ENCODE data around the gene MAPK1. TPM values are rescaled to one million over a fixed set of nuclear protein-coding genes. Genes with fewer than 3 reads are reported as not detected.
"Not testable (repeated sequence)": the region's sequence is repeated elsewhere in the genome, so short reads cannot be mapped to it uniquely, and the experiment has no call there.

MAPK1 gene
- total and polyA plus RNA-seq, 11 donors = 8.0 to 140 (median 105) TPM

DNA sequence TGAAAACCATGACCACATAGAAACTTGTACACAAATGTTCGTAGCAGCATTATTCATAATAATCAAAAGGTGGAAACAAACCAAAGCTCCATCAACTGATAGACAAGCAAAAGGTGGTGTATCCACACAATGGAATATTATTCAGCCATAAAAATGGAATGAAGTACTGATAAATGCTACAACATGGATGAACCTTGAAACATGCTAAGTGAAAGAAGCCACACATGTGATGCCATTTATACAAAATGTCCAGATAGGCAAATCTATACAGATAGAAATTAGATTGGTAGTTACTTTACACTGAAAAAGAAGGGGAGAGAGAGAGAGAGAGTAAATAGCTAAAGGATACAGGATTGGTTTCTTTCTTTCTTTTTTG lies 27.7 kb downstream of the MAPK1 start:
- intact Hi-C loops (cut with DNase I) = no loop called here
- 93 to 98% (median 97%) methylated on average over 1 of the region's 1 CpG for WGBS, 4 donors

DNA sequence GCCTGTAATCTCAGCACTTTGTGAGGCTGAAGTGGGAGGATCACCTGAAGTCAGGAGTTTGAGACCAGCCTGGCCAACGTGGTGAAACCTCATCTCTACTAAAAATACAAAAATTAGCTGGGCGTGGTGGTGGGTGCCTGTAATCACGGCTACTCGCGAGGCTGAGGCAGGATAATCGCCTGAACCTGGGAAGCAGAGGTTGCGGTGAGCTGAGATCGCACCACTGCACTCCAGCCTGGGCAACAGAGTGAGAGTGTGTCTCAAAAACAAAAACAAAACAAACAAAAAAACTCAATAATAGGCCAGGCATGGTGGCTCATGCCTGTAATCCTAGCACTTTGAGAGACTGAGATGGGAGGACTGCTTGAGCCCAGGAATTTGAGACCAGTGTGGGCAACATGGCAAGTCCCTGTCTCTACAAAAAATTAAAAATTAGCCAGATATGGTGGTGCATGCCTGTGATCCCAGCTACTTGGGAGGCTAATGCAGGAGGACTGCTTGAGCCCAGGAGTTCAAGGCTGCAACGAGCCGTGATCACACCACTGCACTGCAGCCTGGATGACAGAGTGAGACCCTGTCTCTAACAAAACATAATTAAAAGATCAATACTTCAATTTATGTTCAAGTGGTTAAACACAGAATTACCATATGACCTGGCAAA lies 28.2 kb downstream of the MAPK1 start:
- H3K9me3 ChIP-seq; H3K36me3 ChIP-seq; ATAC-seq; DNase-seq; intact Hi-C loops (cut with DNase I); H3K27me3 ChIP-seq; H3K4me3 ChIP-seq: not testable (repeated sequence)
- H3K4me1 ChIP-seq = peaks cover 12 to 64% (median 47%) of the 10 kb centered on the region in 12 donors
- peak overlapping the region in 2 of 12 donors; percentile 86 to 89 for H3K27ac ChIP-seq
- WGBS, 4 donors = 84 to 90% (median 89%) methylated on average over 10 of the region's 10 CpGs

More for the DNA sequence above, 27.7 kb downstream of the MAPK1 start:
- peaks cover 0 to 4% (median 0%) of the 10 kb centered on the region in 9 donors for H3K36me3 ChIP-seq
- TF ChIP-seq POLR2A (IDR thresholded peaks at IDR 0.05) = no peak
- TF ChIP-seq, protein P1, sequence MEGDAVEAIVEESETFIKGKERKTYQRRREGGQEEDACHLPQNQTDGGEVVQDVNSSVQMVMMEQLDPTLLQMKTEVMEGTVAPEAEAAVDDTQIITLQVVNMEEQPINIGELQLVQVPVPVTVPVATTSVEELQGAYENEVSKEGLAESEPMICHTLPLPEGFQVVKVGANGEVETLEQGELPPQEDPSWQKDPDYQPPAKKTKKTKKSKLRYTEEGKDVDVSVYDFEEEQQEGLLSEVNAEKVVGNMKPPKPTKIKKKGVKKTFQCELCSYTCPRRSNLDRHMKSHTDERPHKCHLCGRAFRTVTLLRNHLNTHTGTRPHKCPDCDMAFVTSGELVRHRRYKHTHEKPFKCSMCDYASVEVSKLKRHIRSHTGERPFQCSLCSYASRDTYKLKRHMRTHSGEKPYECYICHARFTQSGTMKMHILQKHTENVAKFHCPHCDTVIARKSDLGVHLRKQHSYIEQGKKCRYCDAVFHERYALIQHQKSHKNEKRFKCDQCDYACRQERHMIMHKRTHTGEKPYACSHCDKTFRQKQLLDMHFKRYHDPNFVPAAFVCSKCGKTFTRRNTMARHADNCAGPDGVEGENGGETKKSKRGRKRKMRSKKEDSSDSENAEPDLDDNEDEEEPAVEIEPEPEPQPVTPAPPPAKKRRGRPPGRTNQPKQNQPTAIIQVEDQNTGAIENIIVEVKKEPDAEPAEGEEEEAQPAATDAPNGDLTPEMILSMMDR (IDR thresholded peaks at IDR 0.05) = no peak
- DNase-seq (no peak), ATAC-seq (no peak)
- H3K9me3 ChIP-seq = no peaks in the 10 kb centered on the region
- peaks cover 12 to 67% (median 45%) of the 10 kb centered on the region in 12 donors for H3K4me1 ChIP-seq
- H3K27ac ChIP-seq = no peak overlapping the region
- no peaks in the 10 kb centered on the region for H3K27me3 ChIP-seq
- no peak overlapping the region for H3K4me3 ChIP-seq

DNA sequence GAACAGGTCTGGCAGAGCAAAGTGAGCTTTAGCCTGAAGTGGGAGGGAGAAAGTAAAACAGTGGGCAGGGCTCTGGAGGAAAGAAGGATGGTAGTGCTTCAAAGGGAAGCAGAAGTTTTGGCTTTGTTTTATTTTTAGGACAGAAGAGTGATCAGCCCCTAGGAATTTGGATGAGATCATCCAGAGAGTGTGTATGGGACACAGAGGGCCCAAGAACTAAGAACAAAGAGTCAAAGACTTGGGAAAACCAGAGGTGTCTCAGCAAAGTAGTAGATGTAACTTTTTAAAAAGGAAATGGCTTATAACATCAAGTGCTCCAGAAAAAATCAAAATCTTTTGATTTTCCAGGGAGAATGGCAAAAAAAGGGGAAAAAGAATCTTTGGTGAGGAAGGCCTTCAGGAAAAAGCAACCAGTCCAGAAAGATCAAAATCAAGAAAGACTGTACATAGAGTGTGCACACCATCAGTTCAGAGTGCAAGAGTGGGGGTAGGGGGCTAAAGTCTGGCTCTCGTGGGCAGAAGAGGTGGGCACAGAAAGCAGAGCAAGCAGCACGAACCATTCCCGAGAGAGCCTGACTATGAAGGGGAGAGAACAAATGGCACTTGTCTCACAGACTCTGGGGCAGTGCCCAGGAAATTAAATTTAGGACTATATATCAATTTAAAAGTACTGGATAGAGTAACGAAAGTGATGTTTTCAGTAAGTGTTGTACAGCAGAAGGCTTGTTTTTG lies 30.0 kb downstream of the MAPK1 start:
- intact Hi-C loops (cut with DNase I) = no loop called here
- 25 to 33% (median 29%) methylated on average over 4 of the region's 4 CpGs for WGBS, 4 donors
- H3K27ac ChIP-seq = peak overlapping the region; percentile 71 to 93 (median 88)
- no peak for TF ChIP-seq POLR2A (IDR thresholded peaks at IDR 0.05)
- H3K27me3 ChIP-seq = no peaks in the 10 kb centered on the region
- peak in 1 of 5 donors; percentile 42 for DNase-seq
- H3K4me3 ChIP-seq = peak overlapping the region in 1 of 12 donors; percentile 7
- H3K9me3 ChIP-seq = no peaks in the 10 kb centered on the region
- H3K36me3 ChIP-seq = peaks cover 0 to 3% (median 0%) of the 10 kb centered on the region in 9 donors
- ATAC-seq = peak; percentile 91 to 96 (median 94)
- peaks cover 10 to 66% (median 51%) of the 10 kb centered on the region in 12 donors for H3K4me1 ChIP-seq

DNA sequence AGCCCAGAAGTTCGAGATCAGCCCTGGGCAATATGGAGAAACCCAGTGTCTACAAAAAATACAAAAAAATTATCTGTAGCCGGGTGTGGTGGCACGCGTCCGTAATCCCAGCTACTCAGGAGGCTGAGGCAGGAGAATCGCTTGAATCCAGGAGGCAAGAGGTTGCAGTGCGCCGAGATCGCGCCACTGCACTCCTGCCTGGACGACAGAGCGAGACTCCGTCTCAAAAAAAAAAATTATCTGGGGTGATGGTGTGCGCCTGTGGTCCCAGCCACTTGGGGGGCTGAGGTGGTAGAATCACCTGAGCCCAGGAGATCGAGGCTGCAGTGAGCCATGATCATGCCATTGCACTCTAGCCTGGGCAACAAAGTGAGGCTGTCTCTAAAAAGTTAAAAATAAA lies 31.0 kb downstream of the MAPK1 start:
- H3K36me3 ChIP-seq; H3K27me3 ChIP-seq; intact Hi-C loops (cut with DNase I); DNase-seq; ATAC-seq; H3K4me3 ChIP-seq; H3K9me3 ChIP-seq: not testable (repeated sequence)
- peaks cover 10 to 73% (median 55%) of the 10 kb centered on the region in 12 donors for H3K4me1 ChIP-seq
- peak overlapping the region in 10 of 12 donors; percentile 77 to 93 (median 89) for H3K27ac ChIP-seq
- 92 to 97% (median 95%) methylated on average over 15 of the region's 15 CpGs for WGBS, 4 donors

DNA sequence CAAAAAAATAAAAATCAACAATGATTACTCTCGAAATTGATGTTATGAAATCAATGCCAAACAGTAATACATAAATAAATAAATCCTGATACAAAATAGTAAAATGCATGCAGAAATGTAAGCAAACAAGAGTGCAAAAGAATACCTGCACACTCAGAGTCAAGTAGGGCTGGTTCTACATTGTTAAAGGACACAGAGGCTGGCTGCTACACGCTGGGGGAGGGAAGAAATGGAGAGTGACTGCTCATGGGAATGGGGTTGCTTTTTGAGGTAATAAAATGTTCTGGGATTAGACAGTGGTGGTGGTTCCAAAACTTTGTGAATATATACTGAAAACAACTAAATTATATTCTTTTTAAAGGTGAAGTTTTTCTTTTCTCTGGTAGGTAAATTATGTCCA lies 32.1 kb downstream of the MAPK1 start:
- H3K4me3 ChIP-seq = no peak overlapping the region
- H3K4me1 ChIP-seq = peaks cover 10 to 84% (median 56%) of the 10 kb centered on the region in 12 donors
- WGBS, 4 donors = 30 to 45% (median 35%) methylated on average over 2 of the region's 2 CpGs
- intact Hi-C loops (cut with DNase I) = no loop called here
- no peak for TF ChIP-seq POLR2A (IDR thresholded peaks at IDR 0.05)
- TF ChIP-seq, protein P1 (IDR thresholded peaks at IDR 0.05) = no peak
- H3K9me3 ChIP-seq = no peaks in the 10 kb centered on the region
- DNase-seq = no peak
- peak overlapping the region in 6 of 12 donors; percentile 16 to 91 (median 58) for H3K27ac ChIP-seq
- H3K27me3 ChIP-seq = no peaks in the 10 kb centered on the region
- peaks cover 0 to 6% (median 0%) of the 10 kb centered on the region in 9 donors for H3K36me3 ChIP-seq
- ATAC-seq = no peak

Measured in heart left ventricle (tissue), 16 donors.